GM12872 (cell line): Measurements from ENCODE around the gene UCN.

Source experiments
- CTCF ChIP-seq: IDR thresholded peaks from 3 replicates; pipeline ENCODE4 v1.5.1; 2011; ENCODE audit warnings: low read depth, mild to moderate bottlenecking, low read length, moderate library complexity; ENCODE audit not compliant: insufficient read depth

The UCN gene

GRCh38 chr2:27278010-27278409, 30.2 kb downstream of the UCN start:
- TF ChIP-seq CTCF = no peak

- TF ChIP-seq CTCF = no peak
Observed at GRCh38 chr2:27275211-27276150, 32.8 kb downstream of the UCN start, which contains the start of gene DNAJC5G. Gene DNAJC5G (plus strand): TSS chr2:27275433. CDS start chr2:27276729, 1,296 bp downstream.

GRCh38 chr2:27271631-27272340, 36.5 kb downstream of the UCN start:
- TF ChIP-seq CTCF = no peak

- no peak for TF ChIP-seq CTCF
Observed at GRCh38 chr2:27270670-27271069, 37.6 kb downstream of the UCN start.

- TF ChIP-seq CTCF = no peak
Observed at GRCh38 chr2:27270131-27270530, 38.1 kb downstream of the UCN start.

- TF ChIP-seq CTCF = no peak
Observed at GRCh38 chr2:27265536-27265870, 42.7 kb downstream of the UCN start.

GRCh38 chr2:27264753-27265535, 43.3 kb downstream of the UCN start:
- peak; percentile 74 for TF ChIP-seq CTCF
